Measurements from ENCODE around the gene FAM3C.

DNA sequence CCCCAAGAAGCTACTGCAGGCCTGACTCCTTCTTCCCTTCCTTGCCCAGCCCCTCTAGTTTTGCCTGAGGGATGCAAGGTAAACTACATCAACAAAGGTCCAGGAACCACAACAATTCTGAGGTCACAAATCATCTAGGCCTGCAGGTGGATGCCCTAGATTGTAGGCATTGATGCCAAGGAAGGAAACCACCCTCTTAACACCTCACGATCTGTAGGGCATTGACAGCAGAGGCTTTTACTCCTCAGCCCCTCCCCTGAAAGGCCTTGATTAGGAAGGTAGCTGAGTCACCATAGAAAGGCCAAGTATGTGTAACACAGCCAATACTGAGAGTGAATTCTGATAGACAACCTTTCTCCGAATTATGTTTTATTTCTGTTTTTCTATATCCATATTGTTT is 46.7 kb upstream of the FAM3C start:
- TF ChIP-seq POLR2A (IDR thresholded peaks at IDR 0.05): no peak
- TF ChIP-seq, protein P1, sequence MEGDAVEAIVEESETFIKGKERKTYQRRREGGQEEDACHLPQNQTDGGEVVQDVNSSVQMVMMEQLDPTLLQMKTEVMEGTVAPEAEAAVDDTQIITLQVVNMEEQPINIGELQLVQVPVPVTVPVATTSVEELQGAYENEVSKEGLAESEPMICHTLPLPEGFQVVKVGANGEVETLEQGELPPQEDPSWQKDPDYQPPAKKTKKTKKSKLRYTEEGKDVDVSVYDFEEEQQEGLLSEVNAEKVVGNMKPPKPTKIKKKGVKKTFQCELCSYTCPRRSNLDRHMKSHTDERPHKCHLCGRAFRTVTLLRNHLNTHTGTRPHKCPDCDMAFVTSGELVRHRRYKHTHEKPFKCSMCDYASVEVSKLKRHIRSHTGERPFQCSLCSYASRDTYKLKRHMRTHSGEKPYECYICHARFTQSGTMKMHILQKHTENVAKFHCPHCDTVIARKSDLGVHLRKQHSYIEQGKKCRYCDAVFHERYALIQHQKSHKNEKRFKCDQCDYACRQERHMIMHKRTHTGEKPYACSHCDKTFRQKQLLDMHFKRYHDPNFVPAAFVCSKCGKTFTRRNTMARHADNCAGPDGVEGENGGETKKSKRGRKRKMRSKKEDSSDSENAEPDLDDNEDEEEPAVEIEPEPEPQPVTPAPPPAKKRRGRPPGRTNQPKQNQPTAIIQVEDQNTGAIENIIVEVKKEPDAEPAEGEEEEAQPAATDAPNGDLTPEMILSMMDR (IDR thresholded peaks at IDR 0.05): no peak
